Parathyroid adenoma (tissue), 2 donors: ENCODE results near the gene VSIG8.

Experiments
- H2AFZ ChIP-seq: fragments of 300-600 bp; sonication (generic); one replicate; pipeline ENCODE4 v1.7.0; 2017; ENCODE audit warnings: antibody characterized with exemption, mild to moderate bottlenecking
- H3K27ac ChIP-seq: fragments of 300-600 bp; sonication (generic); one replicate; pipeline ENCODE4 v1.7.0; 2017
- H3K27me3 ChIP-seq: fragments of 300-600 bp; sonication (generic); one replicate; pipeline ENCODE4 v1.7.0; 2017; ENCODE audit warnings: low read length; ENCODE audit not compliant: control insufficient read depth, insufficient read depth
- H3K36me3 ChIP-seq: fragments of 300-600 bp; sonication (generic); one replicate; pipeline ENCODE4 v1.7.0; 2017; ENCODE audit warnings: low read length; ENCODE audit not compliant: control insufficient read depth, insufficient read depth
- H3K4me1 ChIP-seq: fragments of 300-600 bp; sonication (generic); one replicate; pipeline ENCODE4 v1.7.0; 2017; ENCODE audit warnings: control low read depth
- H3K4me2 ChIP-seq: fragments of 300-600 bp; sonication (generic); one replicate; pipeline ENCODE4 v1.7.0; 2017; ENCODE audit warnings: low read length
- H3K4me3 ChIP-seq: fragments of 300-600 bp; sonication (generic); one replicate; pipeline ENCODE4 v1.7.0; 2017; ENCODE audit warnings: low read depth, low read length
- H3K79me2 ChIP-seq: fragments of 300-600 bp; sonication (generic); one replicate; pipeline ENCODE4 v1.7.0; 2017; ENCODE audit warnings: control low read depth
- H3K9ac ChIP-seq: fragments of 300-600 bp; sonication (generic); one replicate; pipeline ENCODE4 v1.7.0; 2017; ENCODE audit warnings: mild to moderate bottlenecking
- H3K9me3 ChIP-seq: fragments of 300-600 bp; sonication (generic); one replicate; pipeline ENCODE4 v1.7.0; 2017; ENCODE audit warnings: low read length; ENCODE audit not compliant: control insufficient read depth
- TF ChIP-seq, protein P1 (sequence below): fragments of 300-600 bp; sonication (generic); IDR thresholded peaks from one replicate; pipeline ENCODE4 v1.7.0; 2017; ENCODE audit warnings: antibody characterized with exemption, mild to moderate bottlenecking
- donor health status: primary hyperparathyroidism.

VSIG8 gene

DNA sequence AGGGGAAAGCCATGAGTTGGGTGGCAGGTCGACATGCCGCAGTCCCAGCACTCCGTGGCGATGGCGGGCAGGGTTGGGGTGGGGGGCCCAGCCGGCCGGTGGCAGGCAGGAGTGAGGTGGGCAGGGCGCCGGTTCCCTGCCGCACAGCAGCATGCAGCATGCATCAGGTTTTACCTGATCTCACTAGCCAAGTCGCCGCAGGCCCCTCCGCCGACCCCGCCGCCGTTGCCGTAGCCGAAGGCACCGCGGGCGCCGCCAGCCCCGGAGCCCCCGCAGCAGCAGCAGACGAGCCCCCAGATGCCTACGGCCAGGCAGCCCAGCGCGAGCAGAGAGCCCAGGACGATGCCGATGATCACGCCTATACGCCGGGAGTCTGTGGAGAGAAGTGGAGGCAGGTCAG is 6.7 kb downstream of the VSIG8 start:
- Histone ChIP-seq H3K9ac (no peak overlapping the region), H3K27ac (no peak overlapping the region)
- TF ChIP-seq, protein P1, sequence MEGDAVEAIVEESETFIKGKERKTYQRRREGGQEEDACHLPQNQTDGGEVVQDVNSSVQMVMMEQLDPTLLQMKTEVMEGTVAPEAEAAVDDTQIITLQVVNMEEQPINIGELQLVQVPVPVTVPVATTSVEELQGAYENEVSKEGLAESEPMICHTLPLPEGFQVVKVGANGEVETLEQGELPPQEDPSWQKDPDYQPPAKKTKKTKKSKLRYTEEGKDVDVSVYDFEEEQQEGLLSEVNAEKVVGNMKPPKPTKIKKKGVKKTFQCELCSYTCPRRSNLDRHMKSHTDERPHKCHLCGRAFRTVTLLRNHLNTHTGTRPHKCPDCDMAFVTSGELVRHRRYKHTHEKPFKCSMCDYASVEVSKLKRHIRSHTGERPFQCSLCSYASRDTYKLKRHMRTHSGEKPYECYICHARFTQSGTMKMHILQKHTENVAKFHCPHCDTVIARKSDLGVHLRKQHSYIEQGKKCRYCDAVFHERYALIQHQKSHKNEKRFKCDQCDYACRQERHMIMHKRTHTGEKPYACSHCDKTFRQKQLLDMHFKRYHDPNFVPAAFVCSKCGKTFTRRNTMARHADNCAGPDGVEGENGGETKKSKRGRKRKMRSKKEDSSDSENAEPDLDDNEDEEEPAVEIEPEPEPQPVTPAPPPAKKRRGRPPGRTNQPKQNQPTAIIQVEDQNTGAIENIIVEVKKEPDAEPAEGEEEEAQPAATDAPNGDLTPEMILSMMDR, result no peak

DNA sequence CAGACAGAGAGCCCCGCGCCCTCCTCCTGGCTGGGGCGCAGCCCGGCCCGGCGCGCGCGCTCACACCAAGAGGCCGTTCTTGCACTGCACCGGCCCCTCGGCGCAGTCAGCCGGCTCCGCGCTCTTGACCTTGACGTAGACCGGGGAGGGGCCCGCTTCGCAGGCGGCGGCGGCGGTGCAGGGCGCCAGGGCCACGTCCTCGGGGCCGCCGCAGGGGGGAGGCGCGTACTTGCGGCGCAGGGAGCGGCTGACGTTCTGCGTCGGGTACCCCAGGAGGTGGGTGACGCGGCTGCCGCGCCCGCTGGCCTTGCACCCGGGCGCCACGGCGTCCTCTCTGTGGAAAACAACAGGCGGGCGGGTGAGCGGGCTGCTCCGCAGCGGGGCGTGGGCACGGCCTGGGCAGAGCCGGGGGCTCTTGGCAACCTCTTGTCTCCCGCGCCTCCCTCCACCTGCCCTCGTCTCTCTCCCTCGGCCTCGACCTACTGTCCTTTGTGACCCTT is 7.7 kb downstream of the VSIG8 start:
- no peaks in the 10 kb centered on the region for H3K27me3 ChIP-seq
- peak overlapping the region; percentile 85 for H3K4me2 ChIP-seq
- H3K4me1 ChIP-seq, result peaks cover 2% of the 10 kb centered on the region
- peak overlapping the region; percentile 85 for H2AFZ ChIP-seq
- H3K36me3 ChIP-seq, result no peaks in the 10 kb centered on the region
- no peaks in the 10 kb centered on the region for H3K79me2 ChIP-seq
- H3K9ac ChIP-seq, result peak overlapping the region; percentile 37
- TF ChIP-seq, protein P1, result peak; percentile 17
- peak overlapping the region; percentile 93 for H3K27ac ChIP-seq
- H3K4me3 ChIP-seq, result peak overlapping the region; percentile 63
- no peaks in the 10 kb centered on the region for H3K9me3 ChIP-seq

More for the DNA sequence above, 6.7 kb downstream of the VSIG8 start:
- Histone ChIP-seq H3K36me3 (no peaks in the 10 kb centered on the region), H3K27me3 (no peaks in the 10 kb centered on the region), H3K4me2 (no peak overlapping the region), H3K79me2 (no peaks in the 10 kb centered on the region), H3K4me1 (peaks cover 2% of the 10 kb centered on the region), H2AFZ (no peak overlapping the region), H3K4me3 (no peak overlapping the region), H3K9me3 (no peaks in the 10 kb centered on the region)

DNA sequence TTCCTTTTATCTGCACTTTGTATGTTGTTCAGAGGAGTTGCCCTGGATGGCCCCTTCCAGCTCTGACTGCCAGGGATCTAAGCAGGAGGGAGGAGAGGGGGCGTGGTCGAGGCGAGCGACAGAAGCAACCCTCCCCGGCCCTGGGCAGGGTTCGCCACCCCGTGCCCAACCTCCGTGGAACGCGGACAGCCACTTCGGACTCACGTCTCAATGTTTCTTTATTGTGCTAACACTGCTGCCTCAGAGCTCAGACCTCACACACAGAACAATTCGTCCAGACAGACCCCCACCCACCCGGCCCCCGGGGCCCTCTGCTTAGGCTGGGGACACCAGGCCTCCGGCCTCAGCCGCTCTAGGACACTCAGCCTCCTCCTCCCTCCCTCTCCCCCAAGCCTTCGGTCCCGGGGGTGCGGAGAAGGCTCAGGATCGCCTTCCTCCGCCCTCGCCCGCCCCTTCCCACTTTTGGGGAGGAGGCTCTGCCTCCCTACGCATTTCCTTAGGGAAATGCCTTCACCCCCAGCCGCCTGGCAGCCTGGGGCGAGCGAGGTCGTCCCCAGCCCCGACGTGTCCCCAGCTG is 8.3 kb downstream of the VSIG8 start:
- TF ChIP-seq, protein P1, result no peak
- Histone ChIP-seq H3K9ac (no peak overlapping the region), H2AFZ (peak overlapping the region; percentile 85)

GRCh38 chr1:159853417-159854115 is 8.9 kb downstream of the VSIG8 start:
- H3K9ac ChIP-seq, result no peak overlapping the region

More for the DNA sequence above, 8.3 kb downstream of the VSIG8 start:
- peak overlapping the region; percentile 85 for H3K4me2 ChIP-seq
- H3K27me3 ChIP-seq, result no peaks in the 10 kb centered on the region
- H3K9me3 ChIP-seq, result no peaks in the 10 kb centered on the region
- H3K27ac ChIP-seq, result peak overlapping the region; percentile 93
- H3K4me1 ChIP-seq, result peaks cover 2% of the 10 kb centered on the region
- H3K36me3 ChIP-seq, result no peaks in the 10 kb centered on the region
- no peaks in the 10 kb centered on the region for H3K79me2 ChIP-seq
- peak overlapping the region; percentile 63 for H3K4me3 ChIP-seq

More at GRCh38 chr1:159853417-159854115, 8.9 kb downstream of the VSIG8 start:
- Histone ChIP-seq H3K27me3 (no peaks in the 10 kb centered on the region), H3K4me3 (peak overlapping the region; percentile 63), H3K4me1 (peaks cover 2% of the 10 kb centered on the region), H3K79me2 (no peaks in the 10 kb centered on the region), H3K27ac (peak overlapping the region; percentile 93), H3K36me3 (no peaks in the 10 kb centered on the region), H2AFZ (peak overlapping the region; percentile 85), H3K9me3 (no peaks in the 10 kb centered on the region), H3K4me2 (peak overlapping the region; percentile 85)
- TF ChIP-seq, protein P1, result no peak
